ENCODE results near the gene PPP1R7. TPM values are rescaled to one million over a fixed set of nuclear protein-coding genes. Genes with fewer than 3 reads are reported as not detected.
A peak's percentile ranks its signal among the peaks of the same experiment; 100 is the strongest.

The PPP1R7 gene
- polyA plus RNA-seq, 1 experiment: 99.0 TPM

- POLR2A ChIA-PET: no interaction called here
- TF ChIP-seq CTCF (IDR thresholded peaks at IDR 0.05; ENCODE audit: low read depth, low read length): no peak
Observed at GRCh38 chr2:241150660-241151530, 628 bp downstream of the PPP1R7 start.

GRCh38 chr2:241151934-241152660, 1.8 kb downstream of the PPP1R7 start:
- ChIA-PET POLR2A (no interaction called here), CTCF (interaction anchor here (0.6 kb wide), 1 partner anchor 209 kb away, joined by 3 read pairs; no protein-coding TSS in a partner anchor)
- no peaks in the 10 kb centered on the region for H3K27me3 ChIP-seq (ENCODE audit: control insufficient read depth, insufficient read depth, low read length)
- 0 out of 2 replicates have a peak overlapping the region, but pooled peaks have one; percentile 91 for H3K4me3 ChIP-seq (ENCODE audit: low read depth, low read length)
- DNase-seq (ENCODE audit: low read depth, low spot score): no peak
- no peaks in the 10 kb centered on the region; the same call in 1 of the 2 replicates for H3K9me3 ChIP-seq (ENCODE audit: control insufficient read depth, insufficient read depth, low read length)
- TF ChIP-seq CTCF (IDR thresholded peaks at IDR 0.05; ENCODE audit: low read depth, low read length): no peak
- H3K27ac ChIP-seq (ENCODE audit: low read depth, low read length): no peak overlapping the region

More at GRCh38 chr2:241150660-241151530, 628 bp downstream of the PPP1R7 start:
- Histone ChIP-seq H3K9me3 (ENCODE audit: control insufficient read depth, insufficient read depth, low read length) (no peaks in the 10 kb centered on the region; the same call in 1 of the 2 replicates), H3K4me3 (ENCODE audit: low read depth, low read length) (peak overlapping the region; percentile 91), H3K27ac (ENCODE audit: low read depth, low read length) (peak overlapping the region; percentile 61), H3K27me3 (ENCODE audit: control insufficient read depth, insufficient read depth, low read length) (no peaks in the 10 kb centered on the region)
- CTCF ChIA-PET: no interaction called here
- no peak for DNase-seq (ENCODE audit: low read depth, low spot score)

- no peak for DNase-seq (ENCODE audit: low read depth, low spot score)
- Histone ChIP-seq H3K9me3 (ENCODE audit: control insufficient read depth, insufficient read depth, low read length) (no peaks in the 10 kb centered on the region; the same call in 1 of the 2 replicates), H3K27ac (ENCODE audit: low read depth, low read length) (no peak overlapping the region), H3K27me3 (ENCODE audit: control insufficient read depth, insufficient read depth, low read length) (no peaks in the 10 kb centered on the region), H3K4me3 (ENCODE audit: low read depth, low read length) (no peak overlapping the region)
- CTCF ChIA-PET: no interaction called here
- POLR2A ChIA-PET: no interaction called here
- no peak for TF ChIP-seq CTCF (IDR thresholded peaks at IDR 0.05; ENCODE audit: low read depth, low read length)
Observed at GRCh38 chr2:241153616-241154015, 3.3 kb downstream of the PPP1R7 start.

- TF ChIP-seq CTCF (IDR thresholded peaks at IDR 0.05; ENCODE audit: low read depth, low read length): no peak
- Histone ChIP-seq H3K4me3 (ENCODE audit: low read depth, low read length) (no peak overlapping the region), H3K27ac (ENCODE audit: low read depth, low read length) (no peak overlapping the region), H3K9me3 (ENCODE audit: control insufficient read depth, insufficient read depth, low read length) (no peaks in the 10 kb centered on the region), H3K27me3 (ENCODE audit: control insufficient read depth, insufficient read depth, low read length) (no peaks in the 10 kb centered on the region)
- ChIA-PET CTCF (no interaction called here), POLR2A (no interaction called here)
- no peak for DNase-seq (ENCODE audit: low read depth, low spot score)
Observed at GRCh38 chr2:241154915-241155314, 4.6 kb downstream of the PPP1R7 start.

GRCh38 chr2:241155936-241156335, 5.7 kb downstream of the PPP1R7 start:
- no peak for DNase-seq (ENCODE audit: low read depth, low spot score)
- Histone ChIP-seq H3K9me3 (ENCODE audit: control insufficient read depth, insufficient read depth, low read length) (no peaks in the 10 kb centered on the region), H3K4me3 (ENCODE audit: low read depth, low read length) (no peak overlapping the region), H3K27me3 (ENCODE audit: control insufficient read depth, insufficient read depth, low read length) (no peaks in the 10 kb centered on the region), H3K27ac (ENCODE audit: low read depth, low read length) (no peak overlapping the region)
- POLR2A ChIA-PET: no interaction called here
- no peak for TF ChIP-seq CTCF (IDR thresholded peaks at IDR 0.05; ENCODE audit: low read depth, low read length)
- CTCF ChIA-PET: no interaction called here
